K562 (cell line): ENCODE measurements around the gene MEAF6.

ENCODE experiments used
- CEBPB ChIP-seq: fragments of 450-650 bp; IDR thresholded peaks from 2 replicates; pipeline ENCODE4 v1.6.1; 2016; ENCODE audit warnings: missing genetic modification characterization, missing compliant biosample characterization
- CHD2 ChIP-seq: IDR thresholded peaks from 2 replicates; pipeline ENCODE4 v1.6.1; 2011; ENCODE audit warnings: low read depth, low read length
- CSDE1 ChIP-seq, 2 experiments: fragments of 450-650 bp; IDR thresholded peaks; 2 replicates each; pipeline ENCODE4 v1.6.1; 2016; ENCODE audit warnings: mild to moderate bottlenecking in 1 of 2
- POLR2H ChIP-seq: IDR thresholded peaks from 2 replicates; pipeline ENCODE4 v1.6.1; 2016; ENCODE audit warnings: missing genetic modification characterization, low read depth, mild to moderate bottlenecking, control low read depth, missing compliant biosample characterization, moderate library complexity
- SETDB1 ChIP-seq: IDR thresholded peaks from one replicate; pipeline ENCODE4 v1.6.1; 2012; ENCODE audit warnings: low read length, control low read depth, inconsistent platforms
- ZEB2 ChIP-seq: fragments of 450-650 bp; IDR thresholded peaks from 2 replicates; pipeline ENCODE4 v1.6.1; 2016
- ZNF76 ChIP-seq: fragments of 250-450 bp; sonication (Bioruptor Pico); IDR thresholded peaks from 2 replicates; pipeline ENCODE4 v1.4.0; 2020; ENCODE audit warnings: mild to moderate bottlenecking, moderate library complexity, borderline replicate concordance
- TF ChIP-seq, protein P1 (sequence below): IDR thresholded peaks from 2 replicates; pipeline ENCODE4 v1.6.1; 2012; ENCODE audit warnings: low read depth, low read length, improper control_type of control experiment, borderline replicate concordance
- TF ChIP-seq, protein P2 (sequence below), 3 experiments: IDR thresholded peaks in 2 of 3; conservative IDR thresholded peaks in 1 of 3; 2 replicates each; pipeline ENCODE4 v1.5.1; 2011 to 2012; ENCODE audit warnings: low read length in 3 of 3, mild to moderate bottlenecking in 3 of 3, control low read depth in 2 of 3, improper control_type of control experiment in 1 of 3, inconsistent platforms in 1 of 3, low read depth in 1 of 3, mixed read lengths in 1 of 3, moderate library complexity in 1 of 3; ENCODE audit not compliant: insufficient read depth in 2 of 3
- TF ChIP-seq, protein P3 (sequence below): sonication (generic); formaldehyde crosslinking; IDR thresholded peaks from 2 replicates; pipeline ENCODE4 v1.8.1; 2022; ENCODE audit warnings: missing genetic modification reagents

DNA sequence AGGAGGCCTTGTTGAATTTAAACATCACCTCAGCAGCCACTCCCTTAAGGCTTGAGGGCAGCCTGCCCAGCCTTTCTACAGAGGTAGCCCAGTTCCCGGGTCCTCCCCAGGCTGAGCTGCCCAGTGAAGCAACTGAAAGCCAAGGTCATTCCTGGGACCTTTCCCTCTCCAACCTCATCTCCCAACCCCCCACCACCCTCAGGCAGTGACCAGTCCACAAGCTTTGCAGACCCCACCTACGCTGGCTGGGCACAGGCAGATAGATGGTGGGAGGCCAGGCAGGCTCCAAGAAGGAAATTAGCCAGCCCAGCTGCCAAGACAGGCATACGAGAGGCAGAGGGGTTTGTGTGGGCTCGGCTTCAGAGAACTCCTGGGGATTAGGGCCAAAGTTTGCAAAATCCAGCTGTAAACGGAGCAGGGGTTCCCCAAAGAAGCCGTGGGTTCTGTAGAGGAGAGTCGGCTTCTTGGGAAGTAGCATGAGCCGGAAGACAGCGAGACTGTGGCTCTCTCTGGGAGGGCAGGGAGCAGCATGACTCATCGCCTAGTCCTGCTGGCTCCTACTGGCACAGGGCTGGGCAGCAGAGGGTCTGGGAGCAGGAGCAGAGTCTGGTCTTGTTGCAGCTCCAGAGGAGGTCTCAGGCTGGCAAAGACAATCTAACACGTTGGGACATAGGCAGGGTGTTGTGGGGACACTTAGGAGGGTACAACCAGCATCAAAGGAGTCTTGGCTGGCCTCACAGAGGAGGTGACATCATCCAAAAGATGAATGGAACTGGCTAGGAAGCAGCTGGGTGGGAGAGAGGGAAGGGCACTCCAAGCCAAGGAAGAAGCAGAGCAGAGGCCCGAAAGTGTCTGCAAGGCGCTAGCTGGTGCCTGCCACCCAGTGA, 43.0 kb downstream of the MEAF6 start:
- TF ChIP-seq POLR2H (tag) (no peak), CEBPB (tag) (no peak), CSDE1 (IDR thresholded peaks at IDR 0.05) (no peak), ZEB2 (no peak), ZNF76 (CRISPR knock-in tag) (no peak), CHD2 (no peak), SETDB1 (no peak)
- TF ChIP-seq, protein P1, sequence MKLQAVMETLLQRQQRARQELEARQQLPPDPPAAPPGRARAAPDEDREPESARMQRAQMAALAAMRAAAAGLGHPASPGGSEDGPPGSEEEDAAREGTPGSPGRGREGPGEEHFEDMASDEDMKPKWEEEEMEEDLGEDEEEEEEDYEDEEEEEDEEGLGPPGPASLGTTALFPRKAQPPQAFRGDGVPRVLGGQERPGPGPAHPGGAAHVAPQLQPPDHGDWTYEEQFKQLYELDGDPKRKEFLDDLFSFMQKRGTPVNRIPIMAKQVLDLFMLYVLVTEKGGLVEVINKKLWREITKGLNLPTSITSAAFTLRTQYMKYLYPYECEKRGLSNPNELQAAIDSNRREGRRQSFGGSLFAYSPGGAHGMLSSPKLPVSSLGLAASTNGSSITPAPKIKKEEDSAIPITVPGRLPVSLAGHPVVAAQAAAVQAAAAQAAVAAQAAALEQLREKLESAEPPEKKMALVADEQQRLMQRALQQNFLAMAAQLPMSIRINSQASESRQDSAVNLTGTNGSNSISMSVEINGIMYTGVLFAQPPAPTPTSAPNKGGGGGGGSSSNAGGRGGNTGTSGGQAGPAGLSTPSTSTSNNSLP, result no peak
- TF ChIP-seq, protein P2, sequence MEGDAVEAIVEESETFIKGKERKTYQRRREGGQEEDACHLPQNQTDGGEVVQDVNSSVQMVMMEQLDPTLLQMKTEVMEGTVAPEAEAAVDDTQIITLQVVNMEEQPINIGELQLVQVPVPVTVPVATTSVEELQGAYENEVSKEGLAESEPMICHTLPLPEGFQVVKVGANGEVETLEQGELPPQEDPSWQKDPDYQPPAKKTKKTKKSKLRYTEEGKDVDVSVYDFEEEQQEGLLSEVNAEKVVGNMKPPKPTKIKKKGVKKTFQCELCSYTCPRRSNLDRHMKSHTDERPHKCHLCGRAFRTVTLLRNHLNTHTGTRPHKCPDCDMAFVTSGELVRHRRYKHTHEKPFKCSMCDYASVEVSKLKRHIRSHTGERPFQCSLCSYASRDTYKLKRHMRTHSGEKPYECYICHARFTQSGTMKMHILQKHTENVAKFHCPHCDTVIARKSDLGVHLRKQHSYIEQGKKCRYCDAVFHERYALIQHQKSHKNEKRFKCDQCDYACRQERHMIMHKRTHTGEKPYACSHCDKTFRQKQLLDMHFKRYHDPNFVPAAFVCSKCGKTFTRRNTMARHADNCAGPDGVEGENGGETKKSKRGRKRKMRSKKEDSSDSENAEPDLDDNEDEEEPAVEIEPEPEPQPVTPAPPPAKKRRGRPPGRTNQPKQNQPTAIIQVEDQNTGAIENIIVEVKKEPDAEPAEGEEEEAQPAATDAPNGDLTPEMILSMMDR (IDR thresholded peaks at IDR 0.05 in 2 of 3, conservative IDR thresholded peaks at IDR 0.05 in 1 of 3; ENCODE audit: insufficient read depth in 2 of 3, low read depth in 1 of 3, low read length in 3 of 3), result no peak
- TF ChIP-seq, protein P3, sequence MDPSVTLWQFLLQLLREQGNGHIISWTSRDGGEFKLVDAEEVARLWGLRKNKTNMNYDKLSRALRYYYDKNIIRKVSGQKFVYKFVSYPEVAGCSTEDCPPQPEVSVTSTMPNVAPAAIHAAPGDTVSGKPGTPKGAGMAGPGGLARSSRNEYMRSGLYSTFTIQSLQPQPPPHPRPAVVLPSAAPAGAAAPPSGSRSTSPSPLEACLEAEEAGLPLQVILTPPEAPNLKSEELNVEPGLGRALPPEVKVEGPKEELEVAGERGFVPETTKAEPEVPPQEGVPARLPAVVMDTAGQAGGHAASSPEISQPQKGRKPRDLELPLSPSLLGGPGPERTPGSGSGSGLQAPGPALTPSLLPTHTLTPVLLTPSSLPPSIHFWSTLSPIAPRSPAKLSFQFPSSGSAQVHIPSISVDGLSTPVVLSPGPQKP (CRISPR knock-in tag), result no peak
